ENCODE measurements around the gene KCNH8.

Gene KCNH8

GRCh38 chr3:19254189-19254588 lies 105.9 kb downstream of the KCNH8 start:
- Histone ChIP-seq H3K4me3 (ENCODE audit: low read length) (no peak overlapping the region), H3F3A (ENCODE audit: control insufficient read depth, insufficient read depth) (no peaks in the 10 kb centered on the region), H3K36me3 (ENCODE audit: control insufficient read depth, low read length) (no peaks in the 10 kb centered on the region), H3K9me2 (replicated peaks; ENCODE audit: control insufficient read depth, low read length) (no peaks in the 10 kb centered on the region), H3K4me2 (ENCODE audit: low read length) (no peak overlapping the region), H3K27me3 (ENCODE audit: control insufficient read depth, low read length) (no peaks in the 10 kb centered on the region), H4K20me1 (ENCODE audit: control insufficient read depth, insufficient read depth, low read depth, low read length) (no peaks in the 10 kb centered on the region), H3K27ac (ENCODE audit: low read depth, low read length) (no peak overlapping the region), H3K4me1 (ENCODE audit: control insufficient read depth, low read length) (peaks cover 8% of the 10 kb centered on the region), H3K9me3 (ENCODE audit: control insufficient read depth, insufficient read depth, low read length) (no peaks in the 10 kb centered on the region), H3K79me2 (ENCODE audit: control insufficient read depth, low read length) (no peaks in the 10 kb centered on the region)
- TF ChIP-seq, protein P1, sequence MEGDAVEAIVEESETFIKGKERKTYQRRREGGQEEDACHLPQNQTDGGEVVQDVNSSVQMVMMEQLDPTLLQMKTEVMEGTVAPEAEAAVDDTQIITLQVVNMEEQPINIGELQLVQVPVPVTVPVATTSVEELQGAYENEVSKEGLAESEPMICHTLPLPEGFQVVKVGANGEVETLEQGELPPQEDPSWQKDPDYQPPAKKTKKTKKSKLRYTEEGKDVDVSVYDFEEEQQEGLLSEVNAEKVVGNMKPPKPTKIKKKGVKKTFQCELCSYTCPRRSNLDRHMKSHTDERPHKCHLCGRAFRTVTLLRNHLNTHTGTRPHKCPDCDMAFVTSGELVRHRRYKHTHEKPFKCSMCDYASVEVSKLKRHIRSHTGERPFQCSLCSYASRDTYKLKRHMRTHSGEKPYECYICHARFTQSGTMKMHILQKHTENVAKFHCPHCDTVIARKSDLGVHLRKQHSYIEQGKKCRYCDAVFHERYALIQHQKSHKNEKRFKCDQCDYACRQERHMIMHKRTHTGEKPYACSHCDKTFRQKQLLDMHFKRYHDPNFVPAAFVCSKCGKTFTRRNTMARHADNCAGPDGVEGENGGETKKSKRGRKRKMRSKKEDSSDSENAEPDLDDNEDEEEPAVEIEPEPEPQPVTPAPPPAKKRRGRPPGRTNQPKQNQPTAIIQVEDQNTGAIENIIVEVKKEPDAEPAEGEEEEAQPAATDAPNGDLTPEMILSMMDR (IDR thresholded peaks at IDR 0.05; ENCODE audit: low read depth, low read length, poor library complexity, severe bottlenecking), result no peak
- no peak for TF ChIP-seq EZH2phosphoT487 (IDR thresholded peaks at IDR 0.05; ENCODE audit: borderline replicate concordance, low read length)

DNA sequence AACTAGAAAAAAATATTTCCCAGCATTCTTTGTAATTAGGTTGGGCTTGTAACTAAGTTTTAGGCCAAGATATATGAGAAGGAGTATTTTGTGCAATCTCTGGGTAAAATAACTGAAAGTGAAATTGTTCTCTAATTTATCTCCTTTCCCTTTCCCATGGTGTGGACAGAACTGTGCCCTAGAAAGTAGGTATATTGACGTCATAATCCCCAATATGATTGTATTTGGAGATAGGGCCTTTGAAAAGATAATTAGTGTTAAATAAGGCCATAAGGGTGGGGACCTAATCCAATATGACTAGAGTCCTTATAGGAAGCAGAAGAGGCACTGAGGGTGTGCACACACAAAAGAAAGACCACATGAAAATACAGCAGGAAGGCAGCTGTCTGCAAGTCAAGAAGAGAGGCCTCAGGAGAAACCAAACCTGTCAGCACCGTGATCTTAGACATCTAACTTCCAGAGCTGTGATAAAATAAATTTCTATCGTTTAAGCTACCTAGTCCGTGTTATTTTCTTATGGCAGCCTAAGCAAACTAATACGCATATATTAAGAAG lies 106.6 kb downstream of the KCNH8 start:
- H3K36me3 ChIP-seq (ENCODE audit: control insufficient read depth, low read length), result no peaks in the 10 kb centered on the region
- H3K4me2 ChIP-seq (ENCODE audit: low read length), result no peak overlapping the region
- H3K9me2 ChIP-seq (replicated peaks; ENCODE audit: control insufficient read depth, low read length), result no peaks in the 10 kb centered on the region
- H3K79me2 ChIP-seq (ENCODE audit: control insufficient read depth, low read length), result no peaks in the 10 kb centered on the region
- no peaks in the 10 kb centered on the region for H4K20me1 ChIP-seq (ENCODE audit: control insufficient read depth, insufficient read depth, low read depth, low read length)
- H3F3A ChIP-seq (ENCODE audit: control insufficient read depth, insufficient read depth), result no peaks in the 10 kb centered on the region
- no peak overlapping the region for H3K27ac ChIP-seq (ENCODE audit: low read depth, low read length)
- H3K9me3 ChIP-seq (ENCODE audit: control insufficient read depth, insufficient read depth, low read length), result no peaks in the 10 kb centered on the region
- peaks cover 4% of the 10 kb centered on the region; the same call in 1 of the 2 replicates for H3K4me1 ChIP-seq (ENCODE audit: control insufficient read depth, low read length)
- no peak overlapping the region for H3K4me3 ChIP-seq (ENCODE audit: low read length)
- H3K27me3 ChIP-seq (ENCODE audit: control insufficient read depth, low read length), result no peaks in the 10 kb centered on the region
- TF ChIP-seq, protein P1 (IDR thresholded peaks at IDR 0.05; ENCODE audit: low read depth, low read length, poor library complexity, severe bottlenecking), result no peak
- no peak for TF ChIP-seq EZH2phosphoT487 (IDR thresholded peaks at IDR 0.05; ENCODE audit: borderline replicate concordance, low read length)

DNA sequence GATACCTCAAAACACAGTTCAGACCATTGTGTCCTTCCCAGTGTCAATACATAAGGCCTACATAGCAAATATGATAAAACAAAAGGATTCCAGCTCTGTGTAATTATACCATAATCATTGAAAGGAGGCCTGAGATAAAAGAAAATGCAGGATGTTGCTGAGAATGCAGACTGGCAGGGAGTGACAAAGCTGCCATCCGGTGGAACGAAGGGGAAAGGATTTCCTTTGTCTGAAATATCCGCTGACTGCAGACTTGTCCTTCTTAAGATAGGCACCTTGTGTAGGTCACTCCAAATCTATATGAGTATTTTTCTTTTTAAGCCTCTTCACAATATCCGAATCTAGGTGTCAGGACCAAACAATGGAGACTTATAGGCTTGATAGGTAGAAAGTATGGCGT lies 108.0 kb downstream of the KCNH8 start:
- Histone ChIP-seq H3K27me3 (ENCODE audit: control insufficient read depth, low read length) (no peaks in the 10 kb centered on the region), H4K20me1 (ENCODE audit: control insufficient read depth, insufficient read depth, low read depth, low read length) (no peaks in the 10 kb centered on the region), H3K4me1 (ENCODE audit: control insufficient read depth, low read length) (peaks cover 8% of the 10 kb centered on the region), H3K9me3 (ENCODE audit: control insufficient read depth, insufficient read depth, low read length) (no peaks in the 10 kb centered on the region), H3K36me3 (ENCODE audit: control insufficient read depth, low read length) (no peaks in the 10 kb centered on the region), H3F3A (ENCODE audit: control insufficient read depth, insufficient read depth) (no peaks in the 10 kb centered on the region), H3K4me2 (ENCODE audit: low read length) (no peak overlapping the region), H3K79me2 (ENCODE audit: control insufficient read depth, low read length) (no peaks in the 10 kb centered on the region), H3K9me2 (replicated peaks; ENCODE audit: control insufficient read depth, low read length) (no peaks in the 10 kb centered on the region), H3K27ac (ENCODE audit: low read depth, low read length) (no peak overlapping the region), H3K4me3 (ENCODE audit: low read length) (no peak overlapping the region)
- TF ChIP-seq, protein P1 (IDR thresholded peaks at IDR 0.05; ENCODE audit: low read depth, low read length, poor library complexity, severe bottlenecking), result no peak
- no peak for TF ChIP-seq EZH2phosphoT487 (IDR thresholded peaks at IDR 0.05; ENCODE audit: borderline replicate concordance, low read length)

All from DOHH2 (cell line).